ENCODE measurements around the gene RBMS3.

GRCh38 chr3:29525254-29525881 is 244.5 kb downstream of the RBMS3 start:
- no peak for TF ChIP-seq POLR2AphosphoS5 (IDR thresholded peaks at IDR 0.05; ENCODE audit: low read depth)
- no peak for TF ChIP-seq CTCF (conservative IDR thresholded peaks at IDR 0.05; ENCODE audit: low read depth in 2 of 2)
- no peak for TF ChIP-seq CREB1 (CRISPR knock-in tag; IDR thresholded peaks at IDR 0.05; ENCODE audit: low read depth)
- no peak for TF ChIP-seq ZNF114 (CRISPR knock-in tag; IDR thresholded peaks at IDR 0.05)
- no peak for TF ChIP-seq EZH2 (IDR thresholded peaks at IDR 0.05; ENCODE audit: low read depth, unreplicated experiment)
- no peak for TF ChIP-seq JUNB (IDR thresholded peaks at IDR 0.05; ENCODE audit: unreplicated experiment)
- TF ChIP-seq ZNF331 (CRISPR knock-in tag; IDR thresholded peaks at IDR 0.05; ENCODE audit: low read depth): no peak
